ENCODE data around the gene FAM25A.
A peak's percentile ranks its signal among the peaks of the same experiment; 100 is the strongest.
"Not testable (repeated sequence)": the region's sequence is repeated elsewhere in the genome, so short reads cannot be mapped to it uniquely, and the experiment has no call there.

FAM25A gene

GRCh38 chr10:87020056-87020455 lies at the start of gene FAM25A:
TSS of gene FAM25A (plus strand) at chr10:87020294. CDS start at chr10:87020325, 31 bp downstream.
- not testable (repeated sequence) for DNase-seq

- no peak for DNase-seq
These were observed 49.2 kb upstream of the FAM25A start for GRCh38 chr10:86970982-86971231.

- DNase-seq: peak; percentile 71 to 91 (median 81)
These were observed 48.7 kb upstream of the FAM25A start for GRCh38 chr10:86971232-86971991.

- no peak for DNase-seq
These were observed 47.3 kb upstream of the FAM25A start for GRCh38 chr10:86972613-86973380.

- no peak for DNase-seq
These were observed 45.6 kb upstream of the FAM25A start for GRCh38 chr10:86974484-86974883.

- no peak for DNase-seq
These were observed 43.6 kb upstream of the FAM25A start for GRCh38 chr10:86976362-86977056.

- not testable (repeated sequence) for DNase-seq
These were observed 41.6 kb upstream of the FAM25A start for GRCh38 chr10:86978457-86978856.

- DNase-seq: no peak
These were observed 40.7 kb upstream of the FAM25A start for GRCh38 chr10:86979296-86979818.

- no peak for DNase-seq
These were observed 40.1 kb upstream of the FAM25A start for GRCh38 chr10:86979977-86980448.

GRCh38 chr10:86981020-86981419 lies 39.1 kb upstream of the FAM25A start:
- not testable (repeated sequence) for DNase-seq

GRCh38 chr10:86981716-86982115 lies 38.4 kb upstream of the FAM25A start:
- no peak for DNase-seq

GRCh38 chr10:86984498-86984897 lies 35.6 kb upstream of the FAM25A start:
- not testable (repeated sequence) for DNase-seq

- DNase-seq: no peak
These were observed 31.6 kb upstream of the FAM25A start for GRCh38 chr10:86988520-86988919.

- DNase-seq: not testable (repeated sequence)
These were observed 28.7 kb upstream of the FAM25A start for GRCh38 chr10:86991362-86991761.

- no peak for DNase-seq
These were observed 27.6 kb upstream of the FAM25A start for GRCh38 chr10:86992456-86992855.

- DNase-seq: no peak
These were observed 27.2 kb upstream of the FAM25A start for GRCh38 chr10:86992929-86993328.

GRCh38 chr10:86999802-87000403 lies 20.2 kb upstream of the FAM25A start:
- DNase-seq: not testable (repeated sequence)

- no peak for DNase-seq
These were observed 19.6 kb upstream of the FAM25A start for GRCh38 chr10:87000491-87000890.

GRCh38 chr10:87007124-87007523 lies 13.0 kb upstream of the FAM25A start:
- not testable (repeated sequence) for DNase-seq

- DNase-seq: not testable (repeated sequence)
These were observed 12.4 kb upstream of the FAM25A start for GRCh38 chr10:87007674-87008073.

GRCh38 chr10:87008303-87008702 lies 11.8 kb upstream of the FAM25A start:
- DNase-seq: not testable (repeated sequence)

GRCh38 chr10:87009134-87009696 lies 10.9 kb upstream of the FAM25A start:
- DNase-seq: not testable (repeated sequence)

Measured in activated CD4-positive, CD25-positive, alpha-beta regulatory T cell (primary cell).